K562 (cell line): ENCODE results near the gene RGS19. TPM values are rescaled to one million over a fixed set of nuclear protein-coding genes. Genes with fewer than 3 reads are reported as not detected.

Experiments
- ATAC-seq: fragments of 200-7000 bp; cut with Tn5 transposase; 3 replicates; pipeline ENCODE4 v1.9.1; 2020; ENCODE audit warnings: moderate library complexity
- BruUV-seq: library from RNA; stranded (reverse); fragments of 400-500 nt; replicated peaks from 2 replicates; lab custom pipeline; 2021; lab: Mats Ljungman, UMichigan
- CTCF ChIA-PET: fragments of 300-600 bp; formaldehyde crosslinking; extraction: SDS; loops from one replicate; lab custom pipeline; 2021; ENCODE audit warnings: low intra/inter-chr PET ratio; lab: Yijun Ruan, JAX
- POLR2A ChIA-PET: fragments of 300-600, 350-650 bp; sonication (Branson Sonifier 250); formaldehyde crosslinking; extraction: SDS; loops from one replicate; lab custom pipeline; 2021; ENCODE audit warnings: antibody characterized with exemption, inconsistent platforms; lab: Yijun Ruan, JAX
- DNase-seq, 4 experiments: peaks; one replicate each; pipeline versions ENCODE4 v3.0.0 to v3.0.0-alpha.2; 2011 to 2018; ENCODE audit warnings: low spot score in 3 of 4, mixed read lengths in 3 of 4; ENCODE audit errors: extremely low read depth in 1 of 4
- FAIRE-seq: peaks from 2 replicates; lab custom pipeline; 2011; peaks lifted over from hg19 to GRCh38; lab: Jason Lieb, UNC
- H2AFZ ChIP-seq: 2 replicates; pipeline ENCODE4 v1.6.0; 2011; ENCODE audit warnings: low read depth, low read length, control low read depth, inconsistent platforms
- H3K27ac ChIP-seq: fragments of 200-600 bp; 3 replicates; pipeline ENCODE4 v1.8.0; 2011; ENCODE audit warnings: low read depth, mild to moderate bottlenecking, control low read depth, inconsistent platforms, low read length, moderate library complexity, mixed read lengths; ENCODE audit errors: extremely low read depth
- H3K27me3 ChIP-seq, 2 experiments: fragments of 300-600 bp in 1 of 2; 2 replicates in 1 of 2; 3 replicates in 1 of 2; pipeline versions ENCODE4 v1.6.0 to v1.8.0; 2011; ENCODE audit warnings: inconsistent platforms in 2 of 2, low read length in 2 of 2, mild to moderate bottlenecking in 1 of 2, mixed read lengths in 1 of 2, moderate library complexity in 1 of 2; ENCODE audit not compliant: control insufficient read depth in 2 of 2, insufficient read depth in 2 of 2
- H3K36me3 ChIP-seq: fragments of 300-600 bp; 3 replicates; pipeline ENCODE4 v1.8.0; 2011; ENCODE audit warnings: mild to moderate bottlenecking, low read length, inconsistent platforms; ENCODE audit not compliant: control insufficient read depth, insufficient read depth
- H3K4me1 ChIP-seq, 2 experiments: fragments of 200-600 bp in 1 of 2; replicated peaks in 1 of 2; 2 replicates in 1 of 2; 3 replicates in 1 of 2; pipeline versions ENCODE4 v1.5.1 to v1.8.0; 2011; ENCODE audit warnings: inconsistent platforms in 2 of 2, low read length in 2 of 2, mild to moderate bottlenecking in 1 of 2, mixed read lengths in 1 of 2, moderate library complexity in 1 of 2; ENCODE audit not compliant: control insufficient read depth in 2 of 2, insufficient read depth in 2 of 2
- H3K4me2 ChIP-seq: 2 replicates; pipeline ENCODE4 v1.6.1; 2011; ENCODE audit warnings: low read length, control low read depth, inconsistent platforms, mixed read lengths; ENCODE audit not compliant: insufficient read depth
- H3K4me3 ChIP-seq: fragments of 200-600 bp; sonication (generic), shearing (Covaris generic); 2 replicates; pipeline ENCODE4 v1.5.1; 2016; ENCODE audit warnings: control low read depth, inconsistent platforms
- H3K79me2 ChIP-seq: fragments of 200-600 bp; 3 replicates; pipeline ENCODE4 v1.8.0; 2011; ENCODE audit warnings: low read length, inconsistent platforms; ENCODE audit not compliant: control insufficient read depth, insufficient read depth
- H3K9ac ChIP-seq, 2 experiments: 2 replicates each; pipeline versions ENCODE4 v1.6.0 to v1.6.1; 2011; ENCODE audit warnings: low read depth in 2 of 2, low read length in 2 of 2, control low read depth in 1 of 2, inconsistent platforms in 1 of 2, mild to moderate bottlenecking in 1 of 2, mixed read lengths in 1 of 2; ENCODE audit not compliant: insufficient read depth in 1 of 2
- H3K9me1 ChIP-seq: one replicate; pipeline ENCODE4 v1.6.0; 2011; ENCODE audit warnings: inconsistent platforms, mild to moderate bottlenecking, low read length, moderate library complexity; ENCODE audit not compliant: control insufficient read depth, insufficient read depth
- H3K9me3 ChIP-seq: replicated peaks from 2 replicates; pipeline ENCODE4 v1.5.1; 2011; ENCODE audit warnings: low read depth, low read length, inconsistent platforms; ENCODE audit not compliant: control insufficient read depth, insufficient read depth
- H4K20me1 ChIP-seq: replicated peaks from 2 replicates; pipeline ENCODE4 v1.6.1; 2011; ENCODE audit warnings: low read length, inconsistent platforms, mixed read lengths; ENCODE audit not compliant: control insufficient read depth, insufficient read depth
- ARID1B ChIP-seq: fragments of 450-650 bp; IDR thresholded peaks from 2 replicates; pipeline ENCODE4 v1.6.1; 2016; ENCODE audit warnings: antibody characterized with exemption, mild to moderate bottlenecking, inconsistent platforms
- ATF2 ChIP-seq: sonication (generic); formaldehyde crosslinking; IDR thresholded peaks from 2 replicates; pipeline ENCODE4 v1.8.1; 2022; ENCODE audit warnings: missing genetic modification reagents
- C11orf30 ChIP-seq: fragments of 450-650 bp; IDR thresholded peaks from 2 replicates; pipeline ENCODE4 v1.6.1; 2016; ENCODE audit warnings: low read depth, mild to moderate bottlenecking
- DIDO1 ChIP-seq: fragments of 450-650 bp; IDR thresholded peaks from 2 replicates; pipeline ENCODE4 v1.6.1; 2016; ENCODE audit warnings: low read depth, missing biosample characterization, missing genetic modification characterization
- E2F4 ChIP-seq: sonication (generic); formaldehyde crosslinking; IDR thresholded peaks from 2 replicates; pipeline ENCODE4 v1.8.0; 2022; ENCODE audit warnings: mild to moderate bottlenecking, low read depth, missing genetic modification reagents
- HDAC6 ChIP-seq: IDR thresholded peaks from 2 replicates; pipeline ENCODE4 v1.6.1; 2012; ENCODE audit warnings: low read depth, mild to moderate bottlenecking, control low read depth, inconsistent platforms, low read length, moderate library complexity
- MLX ChIP-seq, 2 experiments: fragments of 450-650 bp in 1 of 2; sonication (generic) in 1 of 2; formaldehyde crosslinking; conservative IDR thresholded peaks; 2 replicates each; pipeline versions ENCODE4 v1.4.0 to v1.8.1; 2020 to 2022; ENCODE audit warnings: mild to moderate bottlenecking in 1 of 2, missing genetic modification reagents in 1 of 2
- PATZ1 ChIP-seq: fragments of 250-450 bp; sonication (Bioruptor Pico); IDR thresholded peaks from 2 replicates; pipeline ENCODE4 v1.5.0; 2020; ENCODE audit warnings: mild to moderate bottlenecking, borderline replicate concordance
- PHTF2 ChIP-seq: fragments of 250-450 bp; sonication (Bioruptor Pico); IDR thresholded peaks from 2 replicates; pipeline ENCODE4 v1.5.0; 2021; ENCODE audit warnings: mild to moderate bottlenecking
- STAT5A ChIP-seq: IDR thresholded peaks from 2 replicates; pipeline ENCODE4 v1.6.1; 2012; ENCODE audit warnings: low read length, inconsistent platforms, borderline replicate concordance
- TEAD1 ChIP-seq, 2 experiments: fragments of 450-650 bp in 1 of 2; sonication (generic) in 1 of 2; formaldehyde crosslinking; IDR thresholded peaks; 2 replicates each; pipeline versions ENCODE4 v1.4.0 to v1.8.0; 2020 to 2022; ENCODE audit warnings: mild to moderate bottlenecking in 2 of 2, missing genetic modification reagents in 1 of 2
- ZNF395 ChIP-seq: fragments of 200-800 bp; sonication (Bioruptor generic); IDR thresholded peaks from 2 replicates; pipeline ENCODE4 v1.6.1; 2017; ENCODE audit warnings: missing genetic modification characterization, missing compliant biosample characterization
- ZNF699 ChIP-seq: fragments of 250-450 bp; sonication (Bioruptor Pico); IDR thresholded peaks from 2 replicates; pipeline ENCODE4 v1.8.0; 2021; ENCODE audit warnings: mild to moderate bottlenecking, moderate library complexity; ENCODE audit not compliant: insufficient replicate concordance
- WGBS: fragments of 100-300 bp; shearing (Covaris generic); methylation state at CpG from one replicate; pipeline ENCODE4 v1.1.6; 2016; ENCODE audit warnings: low coverage, mixed read lengths; ENCODE audit not compliant: insufficient coverage; ENCODE audit errors: missing lambda C conversion rate; 5-methylcytosine and 5-hydroxymethylcytosine counted together
- in situ Hi-C: fragments of 300-500 bp; cut with MboI; formaldehyde crosslinking; loops from 4 replicates; pipeline ENCODE4 v1.15.0; 2018; ENCODE audit warnings: inconsistent platforms, mixed read lengths
- intact Hi-C: fragments of 100-400 bp; cut with micrococcal nuclease; formaldehyde crosslinking; loops from 2 replicates; pipeline ENCODE4 v1.14.2; 2022
- polyA plus RNA-seq, 8 experiments: library from polyadenylated mRNA; depleted of rRNA in 4 of 8; stranded (reverse) in 5 of 8; unstranded in 3 of 8; fragments of >200 nt; fragmentation: Nextera tagmentation in 2 of 8; fragmentation: Illumina TruSeq in 1 of 8; extraction: Ambion mirVana in 2 of 8; extraction: Trizol in 1 of 8; gene quantifications; 2 replicates each; pipeline versions ENCODE4 v1.2.1 to v1.2.3, GENCODE V29; 2011 to 2014; ENCODE audit warnings: inconsistent platforms in 1 of 8, missing spikeins in 1 of 8
- total RNA-seq, 7 experiments: library from RNA; depleted of rRNA in 6 of 7; stranded (reverse); fragments of >200 nt in 6 of 7; fragmentation: Illumina TruSeq in 2 of 7; extraction: Trizol in 2 of 7; gene quantifications; 2 replicates each; pipeline versions ENCODE4 v1.2.1 to v1.2.3, GENCODE V29; 2011 to 2021; ENCODE audit warnings: low replicate concordance in 1 of 7

RGS19 gene
- total and polyA plus RNA-seq, 9 of the 15 experiments (the other 6 are each of a cell fraction or from before 2014, with no cell fraction given), result 0.41 to 23.7 (median 14.6) TPM

- 88% methylated on average over 19 of the region's 20 CpGs for WGBS
- BruUV-seq, result TSS peak; percentile 31
- in situ Hi-C loops, result no loop called here
Measured at GRCh38 chr20:64030371-64031134, 48.8 kb downstream of the RGS19 start.

More at GRCh38 chr20:64030371-64031134, 48.8 kb downstream of the RGS19 start:
- no peak for FAIRE-seq
- Histone ChIP-seq H3K9me1 (peaks cover 2% of the 10 kb centered on the region), H3K9me3 (no peaks in the 10 kb centered on the region), H4K20me1 (no peaks in the 10 kb centered on the region), H3K36me3 (peaks cover 90% of the 10 kb centered on the region; the same call in 2 of the 3 replicates), H3K4me3 (no peak overlapping the region), H3K4me2 (no peak overlapping the region), H3K9ac (no peak overlapping the region; a peak in 1 of 4 replicates), H3K79me2 (no peaks in the 10 kb centered on the region), H3K4me1 (peaks cover 0 to 23% of the 10 kb centered on the region in 2 experiments; a peak in 2 of 5 replicates), H2AFZ (no peak overlapping the region), H3K27me3 (no peaks in the 10 kb centered on the region), H3K27ac (no peak overlapping the region)
- DNase-seq, result no peak
- ChIA-PET CTCF (no interaction called here), POLR2A (interaction anchor here (0.6 to 0.8 kb wide), 2 partner anchors 8 to 222 kb away, joined by 3 read pairs; no protein-coding TSS in a partner anchor)
- TF ChIP-seq ARID1B, result no peak
- TF ChIP-seq C11orf30, result no peak
- TF ChIP-seq ZNF395 (CRISPR knock-in tag), result no peak
- TF ChIP-seq HDAC6, result no peak
- no peak for TF ChIP-seq DIDO1 (tag)
- TF ChIP-seq E2F4 (CRISPR knock-in tag), result no peak
- TF ChIP-seq MLX (CRISPR knock-in tag; conservative IDR thresholded peaks at IDR 0.05), result no peak
- no peak for TF ChIP-seq PHTF2
- TF ChIP-seq STAT5A, result no peak
- no peak for TF ChIP-seq TEAD1 (CRISPR knock-in tag; IDR thresholded peaks at IDR 0.05)
- TF ChIP-seq ZNF699 (CRISPR knock-in tag), result no peak
- no peak for TF ChIP-seq PATZ1 (CRISPR knock-in tag)
- TF ChIP-seq ATF2 (CRISPR knock-in tag), result no peak
- intact Hi-C loops, result no loop called here
- no peak for ATAC-seq
